Activated CD4-positive, alpha-beta T cell treated with anti-CD3 and anti-CD28 coated beads, Interleukin-2, amount 10 ng/mL, durations not matched to agents 24 days and 14 days (primary cell): ENCODE measurements around the gene ZNRD2. TPM values are rescaled to one million over a fixed set of nuclear protein-coding genes. Genes with fewer than 3 reads are reported as not detected.

ENCODE experiments used
- DNase-seq: peaks from one replicate; pipeline ENCODE4 v3.0.0; 2022
- H3K27ac Mint-ChIP-seq: one replicate; pipeline ENCODE4 v1.8.0; 2022; ENCODE audit warnings: mild to moderate bottlenecking, mixed read lengths
- H3K27me3 Mint-ChIP-seq: one replicate; pipeline ENCODE4 v1.8.0; 2022; ENCODE audit warnings: mixed read lengths
- H3K36me3 Mint-ChIP-seq: one replicate; pipeline ENCODE4 v1.8.0; 2022; ENCODE audit warnings: low read depth, mild to moderate bottlenecking, mixed read lengths
- H3K4me1 Mint-ChIP-seq: one replicate; pipeline ENCODE4 v1.8.0; 2021; ENCODE audit warnings: mixed read lengths
- H3K4me3 Mint-ChIP-seq: one replicate; pipeline ENCODE4 v1.8.0; 2022; ENCODE audit warnings: mild to moderate bottlenecking, moderate library complexity, mixed read lengths
- H3K9me3 Mint-ChIP-seq: one replicate; pipeline ENCODE4 v1.8.0; 2021; ENCODE audit warnings: mixed read lengths
- intact Hi-C: fragments of 100-400 bp; cut with micrococcal nuclease; formaldehyde crosslinking; loops from one replicate; pipeline ENCODE4 v1.15.1; 2023
- total RNA-seq: library from RNA; stranded (reverse); gene quantifications from 2 replicates; pipeline ENCODE4 v1.2.3, GENCODE V29; 2022

ZNRD2 gene
- total RNA-seq, 1 donor from 2014 or later, result 83.3 TPM

DNA sequence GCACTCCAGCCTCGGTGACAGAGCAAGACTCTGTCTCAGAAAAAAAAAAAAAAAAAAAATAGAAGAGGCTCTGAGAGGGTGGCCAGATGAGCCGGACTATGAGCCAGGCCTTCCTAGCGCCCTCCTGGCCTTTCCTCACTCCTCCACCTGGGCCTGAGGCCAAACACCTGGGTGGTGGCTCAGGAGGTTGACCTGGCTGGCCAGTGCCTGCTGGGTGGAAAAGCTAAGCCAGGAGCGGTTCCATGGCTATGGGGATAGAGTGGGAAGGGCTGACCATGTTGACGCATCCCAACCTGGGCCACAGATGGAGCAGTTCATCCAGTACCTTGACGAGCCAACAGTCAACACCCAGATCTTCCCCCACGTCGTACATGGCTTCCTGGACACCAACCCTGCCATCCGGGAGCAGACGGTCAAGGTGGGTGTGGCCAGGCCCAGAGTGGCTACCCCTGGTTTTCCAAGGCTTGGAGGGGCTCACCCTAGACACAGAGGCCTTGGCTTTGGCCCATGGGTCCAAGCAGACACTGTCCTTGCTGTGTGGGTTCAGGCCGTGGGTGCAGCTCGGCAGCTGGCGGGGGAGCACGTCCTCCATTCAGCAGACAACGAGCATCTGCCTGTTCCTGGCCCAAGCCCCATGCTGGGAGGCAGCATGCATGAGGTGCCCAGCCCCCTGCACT, 37.8 kb upstream of the ZNRD2 start:
- DNase-seq, result no peak
- Mint-ChIP-seq H3K36me3 (peaks cover 43% of the 10 kb centered on the region), H3K4me3 (no peak overlapping the region), H3K27me3 (no peaks in the 10 kb centered on the region), H3K27ac (no peak overlapping the region), H3K9me3 (no peaks in the 10 kb centered on the region), H3K4me1 (peaks cover 12% of the 10 kb centered on the region)
- intact Hi-C loops, result no loop called here

DNA sequence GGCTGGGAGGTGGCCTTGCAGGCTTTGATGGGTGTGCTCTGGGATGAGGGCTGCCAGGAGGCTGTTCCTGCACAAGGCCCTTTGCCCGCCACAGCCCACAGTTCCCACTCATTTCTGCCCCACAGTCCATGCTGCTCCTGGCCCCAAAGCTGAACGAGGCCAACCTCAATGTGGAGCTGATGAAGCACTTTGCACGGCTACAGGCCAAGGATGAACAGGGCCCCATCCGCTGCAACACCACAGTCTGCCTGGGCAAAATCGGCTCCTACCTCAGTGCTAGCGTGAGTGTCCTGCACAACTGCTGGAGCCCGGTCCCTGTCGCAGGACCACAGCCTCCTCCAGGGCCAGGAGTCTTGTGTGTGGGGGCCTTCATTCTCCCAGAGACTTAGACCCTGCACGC, 35.2 kb upstream of the ZNRD2 start:
- H3K36me3 Mint-ChIP-seq, result peaks cover 35% of the 10 kb centered on the region
- no peak for DNase-seq
- H3K27me3 Mint-ChIP-seq, result no peaks in the 10 kb centered on the region
- no peak overlapping the region for H3K27ac Mint-ChIP-seq
- H3K9me3 Mint-ChIP-seq, result no peaks in the 10 kb centered on the region
- no peak overlapping the region for H3K4me3 Mint-ChIP-seq
- H3K4me1 Mint-ChIP-seq, result peaks cover 2% of the 10 kb centered on the region
- intact Hi-C loops, result no loop called here

DNA sequence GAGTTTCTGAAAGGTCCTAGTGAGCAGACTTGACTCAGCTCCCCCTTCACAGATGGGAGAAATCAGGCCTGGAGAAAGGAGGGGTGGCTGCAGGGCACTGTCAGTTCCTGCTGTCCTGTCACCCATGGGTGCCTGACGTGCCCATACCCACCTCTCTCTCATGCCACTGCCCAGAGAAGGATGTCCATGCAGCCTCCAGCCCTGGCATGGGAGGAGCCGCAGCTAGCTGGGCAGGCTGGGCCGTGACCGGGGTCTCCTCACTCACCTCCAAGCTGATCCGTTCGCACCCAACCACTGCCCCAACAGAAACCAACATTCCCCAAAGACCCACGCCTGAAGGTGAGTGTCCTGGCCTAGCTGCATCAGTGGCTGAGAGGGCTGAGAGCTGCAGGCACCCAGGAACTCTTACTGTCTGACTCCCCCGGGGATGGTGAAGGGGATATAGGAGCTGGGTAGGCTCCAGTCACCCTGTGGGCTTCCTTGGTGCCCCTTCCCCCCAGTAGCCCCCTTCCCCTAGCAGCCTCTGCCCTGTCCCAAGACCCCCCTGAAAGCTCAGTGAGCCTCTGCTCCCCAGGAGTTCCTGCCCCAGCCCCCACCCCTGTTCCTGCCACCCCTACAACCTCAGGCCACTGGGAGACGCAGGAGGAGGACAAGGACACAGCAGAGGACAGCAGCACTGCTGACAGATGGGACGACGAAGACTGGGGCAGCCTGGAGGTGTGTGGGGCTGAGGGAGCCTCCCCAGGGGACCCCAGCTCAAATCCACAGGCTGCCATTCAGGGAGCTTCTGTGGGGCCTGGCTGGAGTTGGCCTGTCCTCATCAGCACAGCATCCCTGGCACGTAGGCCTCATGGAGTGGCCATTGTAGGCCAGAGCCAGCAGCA, 33.6 kb upstream of the ZNRD2 start:
- intact Hi-C loops, result no loop called here
- Mint-ChIP-seq H3K4me1 (peaks cover 5% of the 10 kb centered on the region), H3K9me3 (no peaks in the 10 kb centered on the region), H3K4me3 (no peak overlapping the region), H3K27ac (no peak overlapping the region), H3K27me3 (no peaks in the 10 kb centered on the region), H3K36me3 (peaks cover 27% of the 10 kb centered on the region)
- no peak for DNase-seq

DNA sequence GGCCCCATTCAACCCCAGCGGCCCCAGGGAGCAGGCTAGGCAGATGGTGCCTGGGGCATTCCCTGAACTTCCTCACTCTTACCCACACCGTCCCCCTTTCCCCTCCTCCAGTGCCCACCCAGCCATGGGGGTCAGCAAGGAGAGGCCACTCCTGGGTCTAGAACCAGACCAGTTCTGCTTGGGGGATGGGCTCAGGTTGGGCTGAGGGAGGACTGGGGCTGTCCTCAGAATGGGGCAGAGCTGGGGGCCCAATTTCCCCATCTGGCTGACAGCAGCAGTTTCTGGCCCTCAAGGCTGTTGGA, 33.0 kb upstream of the ZNRD2 start:
- Mint-ChIP-seq H3K4me3 (no peak overlapping the region), H3K27ac (no peak overlapping the region), H3K36me3 (peaks cover 30% of the 10 kb centered on the region), H3K9me3 (no peaks in the 10 kb centered on the region), H3K27me3 (no peaks in the 10 kb centered on the region), H3K4me1 (peaks cover 10% of the 10 kb centered on the region)
- intact Hi-C loops, result no loop called here
- DNase-seq, result no peak

DNA sequence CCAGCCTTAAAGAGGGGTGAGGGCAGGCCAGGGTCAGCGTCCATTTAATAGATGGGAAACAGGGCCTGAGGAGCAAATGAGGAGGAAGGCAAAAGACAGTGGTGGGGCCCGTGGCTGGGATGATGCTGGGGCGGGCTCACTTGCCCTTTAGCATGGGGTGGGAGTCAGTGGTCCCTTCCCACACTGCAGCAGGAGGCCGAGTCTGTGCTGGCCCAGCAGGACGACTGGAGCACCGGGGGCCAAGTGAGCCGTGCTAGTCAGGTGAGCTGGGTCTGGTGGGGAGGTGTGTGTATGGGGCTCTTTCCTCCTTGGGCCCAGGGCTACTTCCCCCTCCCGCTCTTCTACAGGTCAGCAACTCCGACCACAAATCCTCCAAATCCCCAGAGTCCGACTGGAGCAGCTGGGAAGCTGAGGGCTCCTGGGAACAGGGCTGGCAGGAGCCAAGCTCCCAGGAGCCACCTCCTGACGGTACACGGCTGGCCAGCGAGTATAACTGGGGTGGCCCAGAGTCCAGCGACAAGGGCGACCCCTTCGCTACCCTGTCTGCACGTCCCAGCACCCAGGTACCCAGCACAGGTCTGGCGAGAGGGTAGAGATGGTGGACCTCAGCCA, 32.6 kb upstream of the ZNRD2 start:
- Mint-ChIP-seq H3K4me3 (no peak overlapping the region), H3K9me3 (no peaks in the 10 kb centered on the region), H3K27me3 (no peaks in the 10 kb centered on the region), H3K27ac (no peak overlapping the region), H3K4me1 (peaks cover 10% of the 10 kb centered on the region), H3K36me3 (peaks cover 27% of the 10 kb centered on the region)
- DNase-seq, result no peak
- intact Hi-C loops, result no loop called here

DNA sequence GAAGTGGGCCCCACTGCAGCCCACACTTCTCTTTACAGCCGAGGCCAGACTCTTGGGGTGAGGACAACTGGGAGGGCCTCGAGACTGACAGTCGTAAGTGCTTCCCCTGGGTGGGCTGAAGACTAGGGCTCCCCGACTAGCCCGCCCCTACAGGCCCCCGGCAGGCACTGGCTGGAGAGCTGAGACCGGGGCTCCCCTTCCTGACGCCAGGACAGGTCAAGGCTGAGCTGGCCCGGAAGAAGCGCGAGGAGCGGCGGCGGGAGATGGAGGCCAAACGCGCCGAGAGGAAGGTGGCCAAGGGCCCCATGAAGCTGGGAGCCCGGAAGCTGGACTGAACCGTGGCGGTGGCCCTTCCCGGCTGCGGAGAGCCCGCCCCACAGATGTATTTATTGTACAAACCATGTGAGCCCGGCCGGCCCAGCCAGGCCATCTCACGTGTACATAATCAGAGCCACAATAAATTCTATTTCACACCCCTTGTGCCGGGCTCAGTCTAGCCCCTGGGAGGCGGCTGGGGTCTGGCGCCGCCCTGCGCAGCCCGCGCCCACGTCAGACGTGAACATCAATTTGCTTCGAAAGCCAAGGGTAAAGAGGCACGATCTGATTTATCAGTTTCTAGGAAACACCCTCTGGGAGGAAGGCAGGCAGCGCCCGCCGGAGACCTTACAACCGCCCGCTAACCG, 31.9 kb upstream of the ZNRD2 start:
- intact Hi-C loops, result no loop called here
- Mint-ChIP-seq H3K27me3 (no peaks in the 10 kb centered on the region), H3K9me3 (no peaks in the 10 kb centered on the region), H3K4me3 (peak overlapping the region; percentile 41), H3K36me3 (peaks cover 24% of the 10 kb centered on the region), H3K4me1 (peaks cover 10% of the 10 kb centered on the region), H3K27ac (no peak overlapping the region)
- DNase-seq, result no peak

DNA sequence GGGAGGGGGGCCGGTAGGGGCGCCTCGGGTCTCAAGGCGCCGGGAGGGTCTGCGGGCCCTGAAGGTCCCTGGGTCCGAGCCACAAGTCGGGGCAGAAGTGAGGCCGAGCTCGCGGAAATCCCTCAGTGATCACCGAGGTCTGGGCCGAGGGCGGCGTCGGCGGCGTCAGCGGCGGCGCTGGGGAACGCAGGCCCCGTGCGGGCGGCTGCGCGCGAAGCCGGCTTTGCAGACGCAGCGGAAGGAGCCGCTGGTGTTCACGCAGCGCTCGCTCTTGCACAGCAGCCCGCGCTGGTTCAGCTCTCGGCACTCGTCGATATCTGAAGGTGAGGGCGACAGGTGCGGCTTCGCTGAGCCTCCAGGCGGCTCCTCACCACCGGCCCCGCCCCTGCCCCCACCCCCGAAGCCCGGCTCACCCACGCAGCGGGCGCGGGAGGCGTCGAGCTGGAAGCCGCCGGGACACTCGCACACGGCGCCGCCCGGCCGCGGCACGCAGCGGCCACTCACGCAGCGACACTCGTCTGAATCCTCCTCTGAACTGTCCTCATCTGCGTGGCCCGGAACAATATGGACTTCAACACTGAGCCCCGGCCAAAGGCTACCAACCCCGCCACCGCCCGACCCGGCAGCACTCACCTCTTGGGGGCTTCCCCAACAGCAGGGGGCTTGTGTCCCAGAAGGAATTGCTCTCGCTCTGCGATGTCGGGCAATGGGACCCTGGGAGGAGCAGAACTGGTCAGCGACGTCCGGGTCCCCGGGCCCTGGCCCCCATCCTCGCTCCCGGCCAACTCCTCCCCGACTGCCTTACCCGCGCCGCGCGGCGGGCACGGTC, 31.1 kb upstream of the ZNRD2 start:
- Mint-ChIP-seq H3K4me3 (no peak overlapping the region), H3K4me1 (peaks cover 10% of the 10 kb centered on the region), H3K36me3 (peaks cover 28% of the 10 kb centered on the region), H3K27me3 (no peaks in the 10 kb centered on the region), H3K9me3 (no peaks in the 10 kb centered on the region), H3K27ac (no peak overlapping the region)
- intact Hi-C loops, result no loop called here
- no peak for DNase-seq

DNA sequence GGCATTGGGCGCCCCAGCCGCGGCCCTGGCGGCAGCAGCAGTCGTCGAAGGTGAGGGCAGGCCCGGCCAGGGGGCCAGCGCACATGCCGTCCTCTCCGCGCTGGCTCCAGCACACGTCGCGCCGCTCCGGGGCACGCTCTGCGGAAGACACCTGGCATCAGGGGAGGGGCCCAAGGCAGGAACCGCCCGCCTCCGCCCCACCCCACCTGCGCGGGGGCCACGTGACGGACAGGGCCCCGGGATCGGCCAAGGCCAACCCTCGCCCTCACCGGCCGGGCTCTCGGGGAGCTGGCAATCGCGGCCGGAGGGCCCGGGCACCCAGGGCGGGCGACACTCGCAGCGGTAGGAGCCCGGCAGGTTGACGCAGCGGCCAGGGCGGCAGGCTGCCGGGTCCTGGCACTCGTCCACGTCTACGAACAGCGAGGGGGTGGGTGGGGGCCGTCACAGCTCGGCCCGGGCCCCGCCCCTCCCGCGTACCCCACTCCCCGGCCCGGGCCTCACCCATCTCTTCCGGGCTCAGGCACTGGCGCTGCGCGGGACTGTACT, 30.5 kb upstream of the ZNRD2 start:
- peak overlapping the region; percentile 85 for H3K27ac Mint-ChIP-seq
- H3K9me3 Mint-ChIP-seq, result no peaks in the 10 kb centered on the region
- peaks cover 13% of the 10 kb centered on the region for H3K4me1 Mint-ChIP-seq
- no peak for DNase-seq
- no peaks in the 10 kb centered on the region for H3K27me3 Mint-ChIP-seq
- H3K4me3 Mint-ChIP-seq, result peak overlapping the region; percentile 85
- intact Hi-C loops, result loop anchor here (1.0 to 2.0 kb wide), 6 partner anchors 16 to 75 kb away; partner anchors contain the start of genes LTBP3, MAP3K11, PCNX3 and ZNRD2
- H3K36me3 Mint-ChIP-seq, result peaks cover 27% of the 10 kb centered on the region

DNA sequence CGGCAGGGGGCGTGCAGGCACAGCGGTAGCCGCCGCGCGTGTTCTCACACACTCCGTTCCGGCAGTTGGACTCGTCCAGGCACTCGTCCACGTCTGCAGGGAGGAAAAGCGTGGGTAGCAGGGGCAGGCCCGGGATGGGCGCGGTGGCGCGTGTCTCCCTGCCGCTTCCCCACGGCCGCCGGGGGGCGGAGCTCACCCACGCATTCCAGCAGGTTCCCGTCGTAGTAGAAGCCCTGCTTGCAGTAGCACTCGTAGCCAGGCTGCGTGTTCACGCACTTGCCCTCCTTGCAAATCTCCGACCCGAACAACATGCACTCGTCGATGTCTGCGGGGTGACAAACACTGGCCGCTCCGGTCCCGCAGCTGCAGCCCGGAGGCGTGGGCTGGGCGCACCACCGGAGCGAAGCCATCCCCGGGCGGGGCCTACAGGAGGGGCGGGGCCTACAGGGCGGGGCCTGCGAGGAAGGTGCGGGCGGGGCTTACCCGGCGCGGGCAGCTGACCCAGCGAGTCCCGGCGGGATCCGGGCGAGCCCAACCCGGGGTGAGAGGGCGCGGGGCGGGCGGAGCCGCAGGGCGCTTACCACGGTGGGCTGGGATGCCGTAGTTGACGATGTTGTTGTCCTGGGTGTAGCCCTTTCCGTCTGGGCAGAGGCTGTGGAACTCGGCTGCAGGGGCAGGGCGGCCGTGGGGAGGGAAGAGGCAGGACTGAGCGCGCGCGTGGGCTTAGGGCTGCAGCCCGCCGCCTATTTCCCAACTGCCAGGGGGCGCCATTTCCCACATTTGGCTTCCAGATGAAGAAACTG, 29.8 kb upstream of the ZNRD2 start:
- Mint-ChIP-seq H3K27ac (peak overlapping the region; percentile 85), H3K36me3 (peaks cover 28% of the 10 kb centered on the region), H3K4me3 (peak overlapping the region; percentile 85), H3K4me1 (peaks cover 17% of the 10 kb centered on the region), H3K27me3 (no peaks in the 10 kb centered on the region), H3K9me3 (no peaks in the 10 kb centered on the region)
- intact Hi-C loops, result loop anchor here (1.0 to 2.0 kb wide), 6 partner anchors 16 to 74 kb away; partner anchors contain the start of genes LTBP3, MAP3K11, PCNX3 and ZNRD2
- DNase-seq, result peak; percentile 96

DNA sequence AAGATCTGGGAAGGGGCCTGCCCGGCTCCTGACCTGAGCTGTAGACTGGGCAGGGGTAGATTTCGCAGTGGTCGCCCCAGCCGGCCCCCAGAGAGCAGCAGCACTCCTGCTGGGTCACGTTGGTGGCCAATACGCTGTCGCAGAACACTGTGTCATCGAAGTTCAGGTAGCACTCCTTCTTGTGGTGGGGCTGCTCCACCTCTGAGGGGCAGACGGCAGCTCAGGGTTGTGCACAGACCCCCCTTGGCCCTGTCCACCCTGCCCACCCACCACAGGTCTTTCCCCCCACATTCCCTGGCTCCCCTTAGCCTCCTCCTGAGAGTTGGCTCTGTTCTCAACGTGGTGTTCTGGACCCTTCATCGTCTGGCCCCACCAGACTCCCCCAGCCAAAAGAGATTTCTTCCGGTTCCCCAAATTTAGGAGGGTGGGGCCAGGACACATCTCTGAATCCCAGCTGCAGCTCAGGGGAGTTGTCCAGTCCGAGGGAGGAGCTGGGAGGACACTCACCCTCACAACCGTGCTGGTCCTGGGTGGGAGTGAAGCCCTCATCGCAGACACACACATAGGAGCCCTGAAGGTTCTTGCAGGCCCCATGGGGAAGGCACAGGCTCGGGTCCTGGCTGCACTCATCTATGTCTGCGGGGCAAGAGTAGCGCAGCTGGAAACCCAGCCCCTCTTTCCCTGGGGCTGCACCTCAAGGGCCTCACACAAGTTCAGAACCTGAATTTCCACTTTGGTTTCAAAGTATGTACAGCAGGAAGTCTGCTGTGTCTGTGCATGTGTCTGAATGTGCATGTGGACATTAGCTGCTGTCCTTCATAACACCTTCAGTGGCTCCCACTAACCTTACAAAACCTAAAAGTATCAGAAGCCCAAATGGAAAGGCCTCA, 28.9 kb upstream of the ZNRD2 start:
- Mint-ChIP-seq H3K9me3 (no peaks in the 10 kb centered on the region), H3K4me1 (peaks cover 24% of the 10 kb centered on the region)

DNA sequence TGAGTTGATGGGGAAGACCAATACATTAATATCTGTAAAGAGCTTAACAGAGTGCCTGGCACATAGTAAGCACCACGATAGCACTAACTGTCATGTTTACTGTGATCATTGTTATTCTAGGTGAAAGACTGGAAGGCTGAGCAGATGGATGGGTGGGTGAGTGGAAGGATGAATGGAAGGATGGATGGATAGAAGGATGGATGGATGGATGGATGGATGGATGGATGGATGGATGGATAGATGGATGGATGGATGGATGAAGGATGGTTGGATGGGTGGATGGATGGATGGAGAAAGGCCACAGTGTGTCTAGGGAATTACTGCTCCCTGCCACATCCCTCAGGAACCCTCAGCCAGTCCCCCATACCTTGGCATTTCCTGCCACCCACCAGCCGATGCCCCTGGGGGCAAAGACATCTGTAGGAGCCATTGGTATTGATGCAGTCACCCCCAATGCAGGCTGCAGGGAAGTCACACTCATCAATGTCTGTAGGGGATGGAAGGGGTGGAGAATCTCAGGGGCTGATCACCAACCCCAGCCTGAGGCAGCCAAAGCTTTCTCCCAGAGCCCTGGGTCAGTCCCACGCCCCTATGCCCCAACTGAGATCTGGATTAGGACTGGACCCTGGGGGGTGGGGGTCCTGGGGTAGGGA, 27.4 kb upstream of the ZNRD2 start:
- DNase-seq, result no peak
- H3K36me3 Mint-ChIP-seq, result peaks cover 29% of the 10 kb centered on the region
- intact Hi-C loops, result no loop called here
- no peaks in the 10 kb centered on the region for H3K9me3 Mint-ChIP-seq
- peaks cover 32% of the 10 kb centered on the region for H3K4me1 Mint-ChIP-seq
- peak overlapping the region; percentile 30 for H3K27ac Mint-ChIP-seq
- H3K4me3 Mint-ChIP-seq, result no peak overlapping the region
- no peaks in the 10 kb centered on the region for H3K27me3 Mint-ChIP-seq

More for the DNA sequence above, 28.9 kb upstream of the ZNRD2 start:
- Mint-ChIP-seq H3K27ac (peak overlapping the region; percentile 82), H3K27me3 (no peaks in the 10 kb centered on the region), H3K36me3 (peaks cover 34% of the 10 kb centered on the region), H3K4me3 (peak overlapping the region; percentile 85)
- intact Hi-C loops, result loop anchor here (2.0 kb wide), 1 partner anchor 73 kb away; the partner anchor contains the start of genes MAP3K11 and PCNX3
- no peak for DNase-seq
